Upper lobe of left lung (tissue), 6 donors: ENCODE results near the gene MIPOL1. TPM values are rescaled to one million over a fixed set of nuclear protein-coding genes. Genes with fewer than 3 reads are reported as not detected.
"Not testable (repeated sequence)": the region's sequence is repeated elsewhere in the genome, so short reads cannot be mapped to it uniquely, and the experiment has no call there.

Experiments
- ATAC-seq, 2 donors: fragments of 200-7000 bp; cut with Tn5 transposase; one replicate each; pipeline ENCODE4 v1.9.1; 2022; ENCODE audit warnings: mild to moderate bottlenecking in 2 of 2, moderate library complexity in 2 of 2; ENCODE audit not compliant: low FRiP score in 2 of 2
- DNase-seq, 2 donors: peaks; one replicate each; pipeline ENCODE4 v3.0.0-alpha.2; 2019 to 2020
- H3K27ac ChIP-seq, 4 donors: fragments of 200-600 bp; sonication (generic); one replicate each; pipeline ENCODE4 v1.5.1; 2016 to 2019
- H3K27me3 ChIP-seq, 4 donors: fragments of 200-600 bp; sonication (generic); one replicate each; pipeline ENCODE4 v1.5.1; 2017 to 2019
- H3K36me3 ChIP-seq, 4 donors: fragments of 200-600 bp; sonication (generic); one replicate each; pipeline ENCODE4 v1.5.1; 2016 to 2019
- H3K4me1 ChIP-seq, 4 donors: fragments of 200-600 bp; sonication (generic); one replicate each; pipeline ENCODE4 v1.5.1; 2018 to 2019
- H3K4me3 ChIP-seq, 4 donors: fragments of 200-600 bp; sonication (generic); one replicate each; pipeline ENCODE4 v1.5.1; 2017 to 2019; ENCODE audit warnings: mild to moderate bottlenecking in 2 of 4, moderate library complexity in 1 of 4
- H3K9me3 ChIP-seq, 4 donors: fragments of 200-600 bp; sonication (generic); one replicate each; pipeline ENCODE4 v1.5.1; 2018 to 2019
- CTCF ChIP-seq, 6 experiments: fragments of 450-650 bp in 4 of 6; fragments of 200-600 bp in 2 of 6; sonication (generic) in 2 of 6; IDR thresholded peaks; one replicate each; pipeline ENCODE4 v1.5.1; 2016 to 2019; ENCODE audit warnings: antibody characterized with exemption in 6 of 6
- EP300 ChIP-seq, 4 donors: sonication (generic); formaldehyde crosslinking; IDR thresholded peaks; one replicate each; pipeline ENCODE4 v1.5.1; 2017; ENCODE audit warnings: antibody characterized with exemption in 4 of 4, control low read depth in 2 of 4
- POLR2A ChIP-seq, 4 donors: fragments of 450-650 bp; IDR thresholded peaks; one replicate each; pipeline ENCODE4 v1.5.1; 2016 to 2017; ENCODE audit warnings: antibody characterized with exemption in 4 of 4, mild to moderate bottlenecking in 2 of 4
- POLR2AphosphoS5 ChIP-seq, 2 donors: sonication (generic); formaldehyde crosslinking; IDR thresholded peaks; one replicate each; pipeline ENCODE4 v1.5.1; 2017; ENCODE audit warnings: antibody characterized with exemption in 2 of 2
- WGBS, 2 donors: methylation state at CpG; one replicate each; pipeline ENCODE4 v1.1.5; 2017 to 2018; 5-methylcytosine and 5-hydroxymethylcytosine counted together
- total RNA-seq, 6 donors: library from RNA; depleted of rRNA in 4 of 6; stranded (reverse); fragments of >200 nt in 4 of 6; gene quantifications; one replicate each; pipeline versions ENCODE4 v1.1.0 to v1.2.1, GENCODE V29; 2016 to 2021
- donor health status: DM: no; HTN: no; CAD: no; lungs with moderate emphysema.
- donor health status: DM: no; HTN: yes; CAD: no; lungs with severe emphysema.

The MIPOL1 gene
- total RNA-seq, 6 donors from 2014 or later = 4.1 to 32.6 (median 8.4) TPM

GRCh38 chr14:37289688-37290087 is 92.0 kb downstream of the MIPOL1 start:
- Histone ChIP-seq H3K4me3 (no peak overlapping the region), H3K36me3 (peaks cover 0 to 13% (median 0%) of the 10 kb centered on the region in 4 donors), H3K4me1 (no peaks in the 10 kb centered on the region), H3K27ac (no peak overlapping the region), H3K27me3 (no peaks in the 10 kb centered on the region), H3K9me3 (no peaks in the 10 kb centered on the region)
- ATAC-seq (no peak), DNase-seq (no peak)
- TF ChIP-seq POLR2A (IDR thresholded peaks at IDR 0.05) (no peak), POLR2AphosphoS5 (IDR thresholded peaks at IDR 0.05) (no peak), EP300 (IDR thresholded peaks at IDR 0.05) (no peak), CTCF (IDR thresholded peaks at IDR 0.05) (no peak)
- WGBS, 2 donors = 38 to 50% methylated on average over 2 of the region's 2 CpGs

DNA sequence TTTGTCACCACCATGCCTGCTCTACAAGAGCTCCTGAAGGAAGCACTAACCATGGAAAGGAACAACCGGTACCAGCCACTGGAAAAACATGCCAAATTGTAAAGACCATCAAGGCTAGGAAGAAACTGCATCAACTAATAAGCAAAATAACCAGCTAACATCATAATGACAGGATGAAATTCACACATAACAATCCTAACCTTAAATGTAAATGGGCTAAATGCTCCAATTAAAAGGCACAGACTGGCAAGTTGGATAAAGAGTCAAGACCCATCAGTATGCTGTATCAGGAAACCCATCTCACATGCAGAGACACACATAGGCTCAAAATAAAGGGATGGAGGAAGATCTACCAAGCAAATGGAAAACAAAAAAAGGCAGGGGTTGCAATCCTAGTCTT is 97.5 kb downstream of the MIPOL1 start:
- H3K27ac ChIP-seq, ATAC-seq, H3K4me3 ChIP-seq, H3K4me1 ChIP-seq, H3K9me3 ChIP-seq, DNase-seq, H3K36me3 ChIP-seq, H3K27me3 ChIP-seq: not testable (repeated sequence)
- 89 to 91% methylated on average over 1 of the region's 1 CpG for WGBS, 2 donors

GRCh38 chr14:37311252-37311651 is 113.5 kb downstream of the MIPOL1 start:
- DNase-seq (no peak), ATAC-seq (no peak)
- Histone ChIP-seq H3K36me3 (no peaks in the 10 kb centered on the region), H3K4me3 (no peak overlapping the region), H3K27ac (no peak overlapping the region), H3K27me3 (no peaks in the 10 kb centered on the region), H3K9me3 (no peaks in the 10 kb centered on the region), H3K4me1 (no peaks in the 10 kb centered on the region)
- TF ChIP-seq POLR2AphosphoS5 (IDR thresholded peaks at IDR 0.05) (no peak), CTCF (IDR thresholded peaks at IDR 0.05) (no peak), EP300 (IDR thresholded peaks at IDR 0.05) (no peak), POLR2A (IDR thresholded peaks at IDR 0.05) (no peak)
- WGBS, 2 donors = 95 to 97% methylated on average over 1 of the region's 1 CpG

- DNase-seq (no peak), ATAC-seq (no peak)
- WGBS, 2 donors = 91 to 96% methylated on average over 2 of the region's 2 CpGs
- H3K9me3 ChIP-seq = no peaks in the 10 kb centered on the region
- no peaks in the 10 kb centered on the region for H3K4me1 ChIP-seq
- H3K36me3 ChIP-seq = no peaks in the 10 kb centered on the region
- H3K27ac ChIP-seq = no peak overlapping the region
- no peak overlapping the region for H3K4me3 ChIP-seq
- no peaks in the 10 kb centered on the region for H3K27me3 ChIP-seq
- TF ChIP-seq POLR2AphosphoS5 (IDR thresholded peaks at IDR 0.05) = no peak
- no peak for TF ChIP-seq CTCF (IDR thresholded peaks at IDR 0.05)
- no peak for TF ChIP-seq POLR2A (IDR thresholded peaks at IDR 0.05)
- no peak for TF ChIP-seq EP300 (IDR thresholded peaks at IDR 0.05)
Measured at GRCh38 chr14:37318938-37319337, 121.2 kb downstream of the MIPOL1 start.

GRCh38 chr14:37320106-37320505 is 122.4 kb downstream of the MIPOL1 start:
- ATAC-seq (no peak), DNase-seq (no peak)
- no peaks in the 10 kb centered on the region for H3K9me3 ChIP-seq
- no peaks in the 10 kb centered on the region for H3K4me1 ChIP-seq
- 91 to 95% methylated on average over 2 of the region's 2 CpGs for WGBS, 2 donors
- TF ChIP-seq EP300 (IDR thresholded peaks at IDR 0.05) (no peak), POLR2A (IDR thresholded peaks at IDR 0.05) (no peak), CTCF (IDR thresholded peaks at IDR 0.05) (no peak), POLR2AphosphoS5 (IDR thresholded peaks at IDR 0.05) (no peak)
- H3K27ac ChIP-seq = no peak overlapping the region
- no peaks in the 10 kb centered on the region for H3K36me3 ChIP-seq
- H3K27me3 ChIP-seq = no peaks in the 10 kb centered on the region
- no peak overlapping the region for H3K4me3 ChIP-seq
